Measurements from ENCODE around the gene NTNG2. TPM values are rescaled to one million over a fixed set of nuclear protein-coding genes. Genes with fewer than 3 reads are reported as not detected.

NTNG2 gene
- total and polyA plus RNA-seq, 2 of the 13 experiments (the other 11 are each of a cell fraction or from before 2014, with no cell fraction given) = 0.02 to 0.36 TPM

DNA sequence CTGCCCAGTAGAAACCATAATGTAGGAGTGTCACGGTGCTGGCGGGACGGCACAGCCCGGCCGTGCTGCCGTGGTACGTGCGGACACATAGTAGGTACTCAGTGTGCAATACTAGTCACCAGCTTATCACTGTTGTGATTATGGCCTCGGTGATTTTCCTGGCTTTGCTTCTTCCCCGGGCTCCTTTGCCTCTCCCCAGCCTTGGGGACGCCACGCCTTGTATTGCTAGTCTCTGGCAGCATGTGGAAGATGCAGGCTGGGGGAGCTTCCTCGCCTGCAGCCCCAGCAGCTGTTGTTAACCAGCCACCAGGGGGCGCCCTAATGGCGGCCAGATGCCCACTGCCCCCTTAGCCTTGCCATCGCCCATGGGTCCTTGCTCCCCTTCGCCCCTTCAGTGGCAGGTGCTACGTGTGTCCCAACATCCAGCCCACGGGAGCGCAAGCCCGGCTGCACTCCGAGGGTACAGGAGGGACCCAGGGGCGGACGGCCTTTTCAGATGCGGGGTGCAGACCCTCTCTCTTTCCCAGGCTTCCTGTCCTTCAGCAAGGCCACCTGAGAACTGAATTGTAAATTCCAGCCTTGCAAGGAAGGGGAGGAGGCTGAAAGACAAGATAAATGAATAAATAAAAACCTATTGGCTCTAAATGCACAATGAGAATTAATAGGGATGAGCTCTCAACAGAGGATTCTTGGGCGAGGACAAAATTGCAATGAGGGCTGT, 8.0 kb downstream of the NTNG2 start (continued):
- TF ChIP-seq, protein P1, sequence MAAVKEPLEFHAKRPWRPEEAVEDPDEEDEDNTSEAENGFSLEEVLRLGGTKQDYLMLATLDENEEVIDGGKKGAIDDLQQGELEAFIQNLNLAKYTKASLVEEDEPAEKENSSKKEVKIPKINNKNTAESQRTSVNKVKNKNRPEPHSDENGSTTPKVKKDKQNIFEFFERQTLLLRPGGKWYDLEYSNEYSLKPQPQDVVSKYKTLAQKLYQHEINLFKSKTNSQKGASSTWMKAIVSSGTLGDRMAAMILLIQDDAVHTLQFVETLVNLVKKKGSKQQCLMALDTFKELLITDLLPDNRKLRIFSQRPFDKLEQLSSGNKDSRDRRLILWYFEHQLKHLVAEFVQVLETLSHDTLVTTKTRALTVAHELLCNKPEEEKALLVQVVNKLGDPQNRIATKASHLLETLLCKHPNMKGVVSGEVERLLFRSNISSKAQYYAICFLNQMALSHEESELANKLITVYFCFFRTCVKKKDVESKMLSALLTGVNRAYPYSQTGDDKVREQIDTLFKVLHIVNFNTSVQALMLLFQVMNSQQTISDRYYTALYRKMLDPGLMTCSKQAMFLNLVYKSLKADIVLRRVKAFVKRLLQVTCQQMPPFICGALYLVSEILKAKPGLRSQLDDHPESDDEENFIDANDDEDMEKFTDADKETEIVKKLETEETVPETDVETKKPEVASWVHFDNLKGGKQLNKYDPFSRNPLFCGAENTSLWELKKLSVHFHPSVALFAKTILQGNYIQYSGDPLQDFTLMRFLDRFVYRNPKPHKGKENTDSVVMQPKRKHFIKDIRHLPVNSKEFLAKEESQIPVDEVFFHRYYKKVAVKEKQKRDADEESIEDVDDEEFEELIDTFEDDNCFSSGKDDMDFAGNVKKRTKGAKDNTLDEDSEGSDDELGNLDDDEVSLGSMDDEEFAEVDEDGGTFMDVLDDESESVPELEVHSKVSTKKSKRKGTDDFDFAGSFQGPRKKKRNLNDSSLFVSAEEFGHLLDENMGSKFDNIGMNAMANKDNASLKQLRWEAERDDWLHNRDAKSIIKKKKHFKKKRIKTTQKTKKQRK (IDR thresholded peaks at IDR 0.05; ENCODE audit: low read length) = no peak
- TF ChIP-seq, protein P2, sequence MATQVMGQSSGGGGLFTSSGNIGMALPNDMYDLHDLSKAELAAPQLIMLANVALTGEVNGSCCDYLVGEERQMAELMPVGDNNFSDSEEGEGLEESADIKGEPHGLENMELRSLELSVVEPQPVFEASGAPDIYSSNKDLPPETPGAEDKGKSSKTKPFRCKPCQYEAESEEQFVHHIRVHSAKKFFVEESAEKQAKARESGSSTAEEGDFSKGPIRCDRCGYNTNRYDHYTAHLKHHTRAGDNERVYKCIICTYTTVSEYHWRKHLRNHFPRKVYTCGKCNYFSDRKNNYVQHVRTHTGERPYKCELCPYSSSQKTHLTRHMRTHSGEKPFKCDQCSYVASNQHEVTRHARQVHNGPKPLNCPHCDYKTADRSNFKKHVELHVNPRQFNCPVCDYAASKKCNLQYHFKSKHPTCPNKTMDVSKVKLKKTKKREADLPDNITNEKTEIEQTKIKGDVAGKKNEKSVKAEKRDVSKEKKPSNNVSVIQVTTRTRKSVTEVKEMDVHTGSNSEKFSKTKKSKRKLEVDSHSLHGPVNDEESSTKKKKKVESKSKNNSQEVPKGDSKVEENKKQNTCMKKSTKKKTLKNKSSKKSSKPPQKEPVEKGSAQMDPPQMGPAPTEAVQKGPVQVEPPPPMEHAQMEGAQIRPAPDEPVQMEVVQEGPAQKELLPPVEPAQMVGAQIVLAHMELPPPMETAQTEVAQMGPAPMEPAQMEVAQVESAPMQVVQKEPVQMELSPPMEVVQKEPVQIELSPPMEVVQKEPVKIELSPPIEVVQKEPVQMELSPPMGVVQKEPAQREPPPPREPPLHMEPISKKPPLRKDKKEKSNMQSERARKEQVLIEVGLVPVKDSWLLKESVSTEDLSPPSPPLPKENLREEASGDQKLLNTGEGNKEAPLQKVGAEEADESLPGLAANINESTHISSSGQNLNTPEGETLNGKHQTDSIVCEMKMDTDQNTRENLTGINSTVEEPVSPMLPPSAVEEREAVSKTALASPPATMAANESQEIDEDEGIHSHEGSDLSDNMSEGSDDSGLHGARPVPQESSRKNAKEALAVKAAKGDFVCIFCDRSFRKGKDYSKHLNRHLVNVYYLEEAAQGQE (IDR thresholded peaks at IDR 0.05; ENCODE audit: borderline replicate concordance in 1 of 2, low read depth in 1 of 2, low read length in 2 of 2) = no peak
- TF ChIP-seq, protein P3, sequence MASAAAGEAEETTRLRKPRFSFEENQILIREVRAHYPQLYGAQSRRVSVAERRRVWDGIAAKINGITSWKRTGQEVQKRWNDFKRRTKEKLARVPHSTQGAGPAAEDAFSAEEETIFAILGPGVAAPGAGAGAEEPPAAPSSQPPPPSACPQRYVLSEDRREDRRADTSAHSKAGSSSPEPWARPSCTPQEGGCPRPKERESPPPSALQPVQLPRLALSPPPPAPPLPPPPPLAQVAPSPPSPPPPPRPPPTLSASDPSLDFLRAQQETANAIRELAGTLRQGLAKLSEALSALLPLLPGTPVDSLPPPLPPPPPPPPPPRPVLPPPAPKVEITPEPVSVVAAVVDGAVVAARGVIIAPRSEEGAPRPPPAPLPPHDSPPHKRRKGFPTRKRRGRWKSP (CRISPR knock-in tag; IDR thresholded peaks at IDR 0.05) = no peak
- no peak for TF ChIP-seq RARA (CRISPR knock-in tag; IDR thresholded peaks at IDR 0.05)
- TF ChIP-seq XRCC5 (optimal IDR thresholded peaks at IDR 0.05; ENCODE audit: low read length) = peak; percentile 20
- no peak for TF ChIP-seq NBN (conservative IDR thresholded peaks at IDR 0.05)
- no peak for TF ChIP-seq ATF7 (IDR thresholded peaks at IDR 0.05)
- TF ChIP-seq ATF7 (CRISPR knock-in tag; IDR thresholded peaks at IDR 0.05) = no peak
- TF ChIP-seq SIX4 (CRISPR knock-in tag; IDR thresholded peaks at IDR 0.05) = no peak
- TF ChIP-seq, protein P4, sequence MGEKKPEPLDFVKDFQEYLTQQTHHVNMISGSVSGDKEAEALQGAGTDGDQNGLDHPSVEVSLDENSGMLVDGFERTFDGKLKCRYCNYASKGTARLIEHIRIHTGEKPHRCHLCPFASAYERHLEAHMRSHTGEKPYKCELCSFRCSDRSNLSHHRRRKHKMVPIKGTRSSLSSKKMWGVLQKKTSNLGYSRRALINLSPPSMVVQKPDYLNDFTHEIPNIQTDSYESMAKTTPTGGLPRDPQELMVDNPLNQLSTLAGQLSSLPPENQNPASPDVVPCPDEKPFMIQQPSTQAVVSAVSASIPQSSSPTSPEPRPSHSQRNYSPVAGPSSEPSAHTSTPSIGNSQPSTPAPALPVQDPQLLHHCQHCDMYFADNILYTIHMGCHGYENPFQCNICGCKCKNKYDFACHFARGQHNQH (CRISPR knock-in tag; IDR thresholded peaks at IDR 0.05) = no peak
- TF ChIP-seq EED (CRISPR knock-in tag; IDR thresholded peaks at IDR 0.05) = no peak
- TF ChIP-seq SRSF1 (optimal IDR thresholded peaks at IDR 0.05; ENCODE audit: low read depth, low read length) = no peak
- no peak for TF ChIP-seq ZNF704 (CRISPR knock-in tag; IDR thresholded peaks at IDR 0.05; ENCODE audit: borderline replicate concordance)
- no peak for TF ChIP-seq MAF1 (CRISPR knock-in tag; IDR thresholded peaks at IDR 0.05; ENCODE audit: borderline replicate concordance)
- TF ChIP-seq MEF2D (CRISPR knock-in tag; IDR thresholded peaks at IDR 0.05) = no peak
- no peak for TF ChIP-seq GATA4 (IDR thresholded peaks at IDR 0.05; ENCODE audit: borderline replicate concordance, low read depth)
- TF ChIP-seq GTF2F1 (IDR thresholded peaks at IDR 0.05; ENCODE audit: low read length) = no peak
- no peak for TF ChIP-seq ZNF652 (CRISPR knock-in tag; IDR thresholded peaks at IDR 0.05; ENCODE audit: borderline replicate concordance, low read depth)
- no peak for TF ChIP-seq JUNB (CRISPR knock-in tag; IDR thresholded peaks at IDR 0.05; ENCODE audit: borderline replicate concordance)
- TF ChIP-seq ZNF7 (CRISPR knock-in tag; IDR thresholded peaks at IDR 0.05) = no peak

All from HepG2 (cell line).